8988T (cell line): ENCODE data around the gene PIAS1.
"Not testable (repeated sequence)": the region's sequence is repeated elsewhere in the genome, so short reads cannot be mapped to it uniquely, and the experiment has no call there.

ENCODE experiments used
- DNase-seq: peaks from one replicate; pipeline ENCODE4 v3.0.0; 2011

PIAS1 gene

GRCh38 chr15:68222432-68222743, 168.3 kb downstream of the PIAS1 start:
- not testable (repeated sequence) for DNase-seq

DNA sequence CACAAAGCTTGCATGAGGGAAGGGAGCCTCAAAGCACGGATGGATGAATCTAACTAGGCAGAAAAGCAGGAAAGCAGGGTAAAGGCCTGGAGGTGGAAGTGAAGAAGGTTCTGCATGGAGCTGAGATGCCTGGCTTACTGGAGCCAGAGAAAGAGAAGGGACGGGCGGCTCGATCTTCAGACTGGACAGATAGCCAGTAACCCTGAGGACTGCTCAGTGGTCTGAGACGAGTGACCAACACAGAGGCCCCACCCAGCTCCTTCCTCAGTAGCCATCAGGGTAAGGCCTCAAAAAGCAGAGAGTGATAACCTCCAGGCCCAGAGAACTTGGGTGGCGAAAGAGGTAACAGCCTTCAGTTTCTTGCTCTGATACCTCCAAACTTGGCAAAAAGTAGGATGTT, 169.1 kb downstream of the PIAS1 start:
- no peak for DNase-seq

DNA sequence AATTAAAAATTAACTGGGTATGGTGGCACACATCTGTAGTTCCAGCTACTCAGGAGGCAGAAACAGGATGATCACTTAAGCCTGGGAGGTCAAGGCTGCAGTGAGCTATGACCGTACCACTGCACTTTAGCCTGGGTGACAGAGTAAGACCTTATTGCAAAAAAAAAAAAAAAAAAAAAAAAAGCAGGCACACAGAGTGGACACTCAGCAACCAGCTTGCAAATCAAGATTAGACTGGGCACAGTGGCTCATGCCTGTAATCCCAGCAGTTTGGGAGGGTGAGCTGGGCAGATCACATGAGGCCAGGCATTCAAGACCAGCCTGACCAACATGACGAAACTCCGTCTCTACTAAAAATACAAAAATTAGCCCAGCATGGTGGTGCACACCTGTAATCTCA, 170.0 kb downstream of the PIAS1 start:
- DNase-seq: no peak

GRCh38 chr15:68224546-68225250, 170.6 kb downstream of the PIAS1 start:
- DNase-seq: no peak

GRCh38 chr15:68225442-68225841, 171.3 kb downstream of the PIAS1 start:
- not testable (repeated sequence) for DNase-seq

- no peak for DNase-seq
These were observed 173.6 kb downstream of the PIAS1 start for GRCh38 chr15:68227643-68228142.

GRCh38 chr15:68228143-68228970, 174.2 kb downstream of the PIAS1 start:
- no peak for DNase-seq

DNA sequence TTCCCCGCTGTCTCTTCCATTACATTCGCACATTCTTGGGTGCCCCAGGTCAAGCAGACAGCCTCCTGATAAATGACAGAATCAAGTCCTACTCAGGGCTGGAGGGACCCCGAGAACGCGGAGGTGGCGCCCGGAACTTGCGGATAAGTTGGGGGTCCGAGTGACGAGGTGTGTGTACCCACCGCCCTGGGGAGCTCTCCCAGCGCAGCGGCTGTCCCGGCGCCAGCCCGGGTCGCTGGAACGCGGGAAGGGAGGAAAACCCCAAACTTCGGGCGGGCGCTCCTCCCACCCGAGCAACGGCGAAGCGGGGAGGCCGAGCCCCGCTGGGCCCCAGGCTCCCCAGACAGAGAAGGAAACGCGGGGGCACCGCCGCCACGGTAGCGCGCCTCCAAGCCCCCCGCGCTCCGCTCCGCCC, 174.9 kb downstream of the PIAS1 start:
- no peak for DNase-seq

DNA sequence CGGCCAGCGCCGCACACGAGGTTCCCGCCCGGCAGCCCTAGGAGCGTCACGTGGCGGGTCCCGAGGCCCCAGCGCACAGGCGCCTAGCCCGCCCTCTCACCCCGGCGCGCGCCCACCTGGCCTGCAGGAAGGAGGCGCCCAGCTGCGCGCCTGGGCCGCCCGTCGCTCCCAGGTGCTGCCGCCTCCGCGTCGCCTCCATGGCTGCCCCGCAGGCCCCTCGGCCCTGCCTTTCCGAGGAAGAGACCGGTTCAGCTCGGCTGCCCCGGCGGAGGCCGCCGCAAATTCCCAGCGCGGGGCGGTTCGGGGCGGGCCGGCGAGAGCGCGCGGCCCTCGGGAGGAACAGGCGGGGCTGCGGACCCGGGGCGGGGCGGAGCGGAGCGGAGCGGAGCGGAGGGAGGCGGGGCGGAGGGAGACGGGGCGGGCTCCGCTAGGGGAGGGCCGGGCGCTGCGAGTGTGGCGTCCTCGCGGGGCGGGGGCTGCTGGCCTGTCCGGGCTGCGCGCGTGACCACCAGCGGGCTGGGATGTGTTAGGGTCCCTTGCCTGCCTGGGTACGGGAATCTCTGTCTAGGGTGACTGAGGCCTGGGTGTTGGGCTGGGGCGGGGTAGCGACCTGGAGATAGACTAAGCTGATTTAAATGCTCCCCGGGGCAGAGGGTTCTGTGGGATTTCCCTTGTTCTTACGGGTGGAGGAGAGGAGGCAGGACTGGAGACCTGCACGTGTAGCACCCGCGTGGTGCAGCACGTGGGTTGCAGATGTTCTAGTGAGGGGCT, 175.5 kb downstream of the PIAS1 start, which contains the start of gene CLN6:
Gene CLN6 (minus strand): TSS at position 343 of the 771 bp plus-strand sequence. CDS start 144 bp downstream, at position 199.
- DNase-seq: peak; percentile 66

DNA sequence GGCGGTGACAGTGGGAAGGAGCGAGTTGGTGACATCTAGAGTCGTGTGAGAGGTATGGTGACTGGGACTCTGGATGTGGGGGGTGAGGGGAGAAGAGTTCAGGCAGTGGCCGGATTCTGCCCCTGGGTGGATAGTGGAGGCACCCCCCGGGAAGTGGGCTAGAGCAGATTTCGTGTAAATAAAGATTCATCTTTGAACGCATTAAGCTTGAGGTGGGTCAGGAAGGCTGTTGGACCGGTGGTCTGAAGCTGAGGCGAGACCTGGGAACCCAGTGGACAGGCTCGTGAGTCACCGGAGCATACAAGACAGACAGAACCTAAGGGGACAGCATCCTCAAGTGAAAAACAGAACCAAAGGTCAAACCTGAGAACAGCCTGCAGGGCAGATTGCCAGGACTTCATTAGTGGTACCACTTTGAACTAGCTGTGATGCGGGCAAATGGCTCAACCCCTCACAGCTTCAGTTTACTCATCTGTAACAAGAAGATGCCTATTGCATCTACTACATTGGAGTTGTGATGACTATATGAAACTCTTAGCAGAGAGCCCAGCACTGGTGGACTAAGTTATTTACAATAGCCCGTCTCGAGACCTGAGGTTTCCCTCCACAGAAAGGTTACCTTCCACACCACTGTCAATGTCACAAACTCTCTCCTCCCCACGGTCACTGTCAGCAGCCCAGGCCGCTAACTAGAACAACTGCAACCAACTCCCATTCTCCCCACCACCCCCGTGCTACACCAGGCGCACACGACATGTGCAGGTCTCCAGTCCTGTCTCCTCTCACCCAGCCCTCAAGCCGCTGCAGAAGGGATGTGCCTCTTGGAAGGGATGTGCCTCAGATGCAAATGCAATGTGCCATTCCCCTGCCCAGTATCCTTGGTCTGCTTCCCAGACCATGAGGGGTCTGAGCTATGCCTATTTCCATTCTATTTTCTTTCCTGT, 176.3 kb downstream of the PIAS1 start:
- DNase-seq: no peak

GRCh38 chr15:68231102-68231818, 177.1 kb downstream of the PIAS1 start:
- DNase-seq: no peak

- no peak for DNase-seq
These were observed 178.3 kb downstream of the PIAS1 start for GRCh38 chr15:68232449-68232848.

GRCh38 chr15:68232937-68233336, 178.8 kb downstream of the PIAS1 start:
- DNase-seq: no peak

DNA sequence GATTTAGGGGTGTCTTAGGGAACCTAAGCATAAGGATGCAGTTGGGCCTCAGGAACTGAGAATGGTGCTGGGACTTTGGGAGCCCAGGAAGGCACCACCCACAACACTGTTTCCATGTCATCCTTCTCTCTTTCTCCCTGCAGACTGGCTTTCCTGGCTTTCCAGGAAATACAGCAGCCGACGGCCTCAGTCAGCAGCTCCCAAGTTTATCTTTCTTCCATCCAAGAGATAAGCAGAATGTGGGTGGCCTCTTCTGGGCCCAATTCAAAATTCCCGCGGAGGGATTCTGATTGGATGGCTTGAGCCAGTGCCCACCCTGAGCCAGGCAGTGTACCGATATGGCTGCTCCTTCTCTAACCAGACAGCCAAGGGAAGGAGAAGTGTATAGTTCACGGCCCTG, 179.9 kb downstream of the PIAS1 start:
- DNase-seq: no peak

GRCh38 chr15:68234520-68234919, 180.4 kb downstream of the PIAS1 start:
- not testable (repeated sequence) for DNase-seq

GRCh38 chr15:68235022-68235421, 180.9 kb downstream of the PIAS1 start:
- DNase-seq: no peak

DNA sequence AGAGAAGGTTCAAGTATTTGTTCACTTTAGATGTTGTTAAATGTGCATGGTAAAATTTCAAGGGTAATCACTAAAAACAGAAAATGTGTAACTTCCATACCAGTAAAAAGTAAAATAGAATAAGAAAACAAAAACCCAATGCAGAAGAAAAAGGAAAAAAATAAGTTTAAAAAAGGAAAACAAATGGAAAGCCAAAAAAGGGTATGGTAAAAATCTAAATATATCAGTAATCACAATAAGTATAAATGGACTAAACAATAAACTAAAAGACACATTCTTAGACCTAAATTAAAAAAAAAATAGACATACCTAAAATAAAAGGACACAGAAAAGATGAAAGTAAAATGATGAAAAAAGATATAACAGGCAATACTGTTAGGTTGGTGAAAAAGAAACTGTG, 184.9 kb downstream of the PIAS1 start:
- DNase-seq: no peak

GRCh38 chr15:68241088-68241935, 187.2 kb downstream of the PIAS1 start:
- DNase-seq: no peak
